ENCODE data around the gene PCSK2. TPM values are rescaled to one million over a fixed set of nuclear protein-coding genes. Genes with fewer than 3 reads are reported as not detected.

PCSK2 gene
- total RNA-seq, 1 donor from 2014 or later: not detected

GRCh38 chr20:17262786-17263185 is 35.9 kb downstream of the PCSK2 start:
- no peak for DNase-seq (ENCODE audit: low read depth in 2 of 2)

- DNase-seq (ENCODE audit: low read depth in 2 of 2): no peak
Observed at GRCh38 chr20:17273717-17274116, 46.9 kb downstream of the PCSK2 start.

- no peak for DNase-seq (ENCODE audit: low read depth in 2 of 2)
Observed at GRCh38 chr20:17276101-17276500, 49.3 kb downstream of the PCSK2 start.

GRCh38 chr20:17281478-17281877 is 54.6 kb downstream of the PCSK2 start:
- DNase-seq (ENCODE audit: low read depth in 2 of 2): peak in 1 of 2 donors; percentile 5

GRCh38 chr20:17282501-17282900 is 55.7 kb downstream of the PCSK2 start:
- DNase-seq (ENCODE audit: low read depth in 2 of 2): no peak

GRCh38 chr20:17287503-17287902 is 60.7 kb downstream of the PCSK2 start:
- DNase-seq (ENCODE audit: low read depth in 2 of 2): no peak

- no peak for DNase-seq (ENCODE audit: low read depth in 2 of 2)
Observed at GRCh38 chr20:17287998-17288397, 61.2 kb downstream of the PCSK2 start.

GRCh38 chr20:17295151-17295726 is 68.4 kb downstream of the PCSK2 start:
- DNase-seq (ENCODE audit: low read depth in 2 of 2): no peak

GRCh38 chr20:17295991-17296390 is 69.2 kb downstream of the PCSK2 start:
- DNase-seq (ENCODE audit: low read depth in 2 of 2): no peak

- no peak for DNase-seq (ENCODE audit: low read depth in 2 of 2)
Observed at GRCh38 chr20:17298171-17298570, 71.3 kb downstream of the PCSK2 start.

- DNase-seq (ENCODE audit: low read depth in 2 of 2): no peak
Observed at GRCh38 chr20:17298751-17299150, 71.9 kb downstream of the PCSK2 start.

GRCh38 chr20:17300113-17300512 is 73.3 kb downstream of the PCSK2 start:
- no peak for DNase-seq (ENCODE audit: low read depth in 2 of 2)

- DNase-seq (ENCODE audit: low read depth in 2 of 2): no peak
Observed at GRCh38 chr20:17304774-17305173, 77.9 kb downstream of the PCSK2 start.

- DNase-seq (ENCODE audit: low read depth in 2 of 2): no peak
Observed at GRCh38 chr20:17306427-17306826, 79.6 kb downstream of the PCSK2 start.

- no peak for DNase-seq (ENCODE audit: low read depth in 2 of 2)
Observed at GRCh38 chr20:17314264-17314663, 87.4 kb downstream of the PCSK2 start.

GRCh38 chr20:17315407-17316231 is 88.8 kb downstream of the PCSK2 start:
- DNase-seq (ENCODE audit: low read depth in 2 of 2): no peak

GRCh38 chr20:17316316-17317038 is 89.6 kb downstream of the PCSK2 start:
- no peak for DNase-seq (ENCODE audit: low read depth in 2 of 2)

- no peak for DNase-seq (ENCODE audit: low read depth in 2 of 2)
Observed at GRCh38 chr20:17317341-17317740, 90.5 kb downstream of the PCSK2 start.

- no peak for DNase-seq (ENCODE audit: low read depth in 2 of 2)
Observed at GRCh38 chr20:17320456-17320855, 93.6 kb downstream of the PCSK2 start.

GRCh38 chr20:17326096-17326495 is 99.3 kb downstream of the PCSK2 start:
- no peak for DNase-seq (ENCODE audit: low read depth in 2 of 2)

GRCh38 chr20:17327185-17328148 is 100.6 kb downstream of the PCSK2 start:
- no peak for DNase-seq (ENCODE audit: low read depth in 2 of 2)
